ENCODE measurements around the gene KRT27.

The KRT27 gene

DNA sequence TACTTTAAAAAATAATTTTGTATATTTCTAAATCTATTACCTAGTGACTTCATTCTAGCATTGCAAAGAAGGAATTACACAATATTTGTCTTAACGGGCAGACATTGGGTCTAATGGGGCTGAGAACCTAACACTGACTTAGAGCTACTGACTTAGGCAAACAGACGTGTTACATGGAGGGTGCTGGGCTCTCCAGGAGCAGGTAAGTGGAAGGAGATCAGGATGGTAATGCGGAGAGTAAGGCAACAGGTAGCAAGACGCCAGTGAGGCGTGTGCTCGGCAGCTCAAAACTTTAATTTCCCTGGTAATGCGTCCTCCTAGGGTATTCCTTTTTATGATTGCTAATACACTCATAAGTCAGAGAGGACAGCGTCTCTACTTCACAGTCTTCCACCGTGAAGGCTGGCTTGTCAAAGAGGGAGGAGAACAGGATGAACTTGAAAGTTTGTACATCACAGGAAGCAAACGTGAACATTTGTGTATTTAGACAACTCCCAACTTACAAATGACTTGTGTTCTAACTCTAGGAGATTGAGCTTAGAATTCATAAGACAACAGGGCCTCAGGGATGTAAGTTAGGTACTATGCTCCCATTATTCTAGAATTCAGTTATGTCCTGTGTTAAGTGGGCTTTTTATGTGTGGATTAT lies 12.8 kb upstream of the KRT27 start:
- Mint-ChIP-seq H3K4me1 (no peaks in the 10 kb centered on the region), H3K4me3 (no peak overlapping the region), H3K27me3 (peaks cover 15% of the 10 kb centered on the region), H3K27ac (no peak overlapping the region), H3K36me3 (no peaks in the 10 kb centered on the region), H3K9me3 (no peaks in the 10 kb centered on the region)
- DNase-seq (ENCODE audit: low spot score in 2 of 2) (no peak), ATAC-seq (ENCODE audit: low read depth) (no peak)

GRCh38 chr17:40794466-40794865 lies 12.1 kb upstream of the KRT27 start:
- H3K4me1 Mint-ChIP-seq: no peaks in the 10 kb centered on the region
- H3K27ac Mint-ChIP-seq: no peak overlapping the region
- no peak for DNase-seq (ENCODE audit: low spot score in 2 of 2)
- no peaks in the 10 kb centered on the region for H3K9me3 Mint-ChIP-seq
- H3K36me3 Mint-ChIP-seq: no peaks in the 10 kb centered on the region
- H3K4me3 Mint-ChIP-seq: no peak overlapping the region
- ATAC-seq (ENCODE audit: low read depth): no peak
- peaks cover 15% of the 10 kb centered on the region for H3K27me3 Mint-ChIP-seq

DNA sequence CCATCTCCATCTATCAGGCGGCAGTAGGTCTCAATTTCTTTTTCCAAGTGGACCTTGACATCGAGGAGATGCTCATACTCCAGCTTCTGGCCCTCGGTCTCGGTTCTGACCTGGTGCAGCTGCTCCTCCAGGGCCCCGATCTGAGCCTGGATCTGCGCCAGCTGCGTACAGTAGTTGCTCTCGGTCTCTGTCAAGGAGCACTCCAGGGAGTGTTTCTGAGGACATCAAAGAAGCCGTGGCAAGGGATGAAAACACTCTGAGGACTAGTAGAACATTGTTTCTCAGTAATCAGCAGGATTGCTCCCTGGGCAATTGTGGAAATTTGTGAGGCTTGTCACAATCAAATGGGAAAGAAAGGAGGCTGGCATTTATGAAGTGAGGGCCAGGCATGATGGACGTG lies 11.5 kb upstream of the KRT27 start:
- Mint-ChIP-seq H3K27me3 (peaks cover 15% of the 10 kb centered on the region), H3K36me3 (no peaks in the 10 kb centered on the region), H3K4me1 (no peaks in the 10 kb centered on the region), H3K4me3 (no peak overlapping the region), H3K9me3 (no peaks in the 10 kb centered on the region), H3K27ac (no peak overlapping the region)
- ATAC-seq (ENCODE audit: low read depth) (no peak), DNase-seq (ENCODE audit: low spot score in 2 of 2) (no peak)

GRCh38 chr17:40791787-40792436 lies 9.6 kb upstream of the KRT27 start:
- H3K4me1 Mint-ChIP-seq: no peaks in the 10 kb centered on the region
- no peaks in the 10 kb centered on the region for H3K9me3 Mint-ChIP-seq
- H3K4me3 Mint-ChIP-seq: no peak overlapping the region
- H3K36me3 Mint-ChIP-seq: no peaks in the 10 kb centered on the region
- ATAC-seq (ENCODE audit: low read depth) (no peak), DNase-seq (ENCODE audit: low spot score in 2 of 2) (no peak)
- H3K27me3 Mint-ChIP-seq: peaks cover 15% of the 10 kb centered on the region
- H3K27ac Mint-ChIP-seq: no peak overlapping the region

DNA sequence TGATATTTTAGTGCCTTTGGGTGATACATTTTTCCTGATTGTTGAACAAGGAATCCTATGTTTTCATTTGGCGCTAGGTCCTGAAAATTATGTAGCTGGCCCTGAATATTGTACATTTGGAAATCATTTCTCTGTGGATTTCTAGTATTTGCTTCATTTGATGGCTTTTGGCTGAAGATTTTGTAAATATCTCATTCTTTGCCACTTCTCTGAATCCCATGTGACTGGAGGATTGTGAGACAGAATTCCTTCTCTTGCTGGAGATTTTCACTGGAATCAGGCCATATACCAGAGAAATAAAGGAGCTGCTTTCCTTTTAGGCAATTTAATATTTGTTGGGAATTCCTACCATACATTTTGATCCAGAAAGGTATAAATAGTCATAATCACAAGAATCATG lies 8.8 kb upstream of the KRT27 start:
- no peak overlapping the region for H3K4me3 Mint-ChIP-seq
- ATAC-seq (ENCODE audit: low read depth): no peak
- no peak for DNase-seq (ENCODE audit: low spot score in 2 of 2)
- H3K27me3 Mint-ChIP-seq: peaks cover 11% of the 10 kb centered on the region
- H3K4me1 Mint-ChIP-seq: no peaks in the 10 kb centered on the region
- no peak overlapping the region for H3K27ac Mint-ChIP-seq
- no peaks in the 10 kb centered on the region for H3K9me3 Mint-ChIP-seq
- no peaks in the 10 kb centered on the region for H3K36me3 Mint-ChIP-seq

DNA sequence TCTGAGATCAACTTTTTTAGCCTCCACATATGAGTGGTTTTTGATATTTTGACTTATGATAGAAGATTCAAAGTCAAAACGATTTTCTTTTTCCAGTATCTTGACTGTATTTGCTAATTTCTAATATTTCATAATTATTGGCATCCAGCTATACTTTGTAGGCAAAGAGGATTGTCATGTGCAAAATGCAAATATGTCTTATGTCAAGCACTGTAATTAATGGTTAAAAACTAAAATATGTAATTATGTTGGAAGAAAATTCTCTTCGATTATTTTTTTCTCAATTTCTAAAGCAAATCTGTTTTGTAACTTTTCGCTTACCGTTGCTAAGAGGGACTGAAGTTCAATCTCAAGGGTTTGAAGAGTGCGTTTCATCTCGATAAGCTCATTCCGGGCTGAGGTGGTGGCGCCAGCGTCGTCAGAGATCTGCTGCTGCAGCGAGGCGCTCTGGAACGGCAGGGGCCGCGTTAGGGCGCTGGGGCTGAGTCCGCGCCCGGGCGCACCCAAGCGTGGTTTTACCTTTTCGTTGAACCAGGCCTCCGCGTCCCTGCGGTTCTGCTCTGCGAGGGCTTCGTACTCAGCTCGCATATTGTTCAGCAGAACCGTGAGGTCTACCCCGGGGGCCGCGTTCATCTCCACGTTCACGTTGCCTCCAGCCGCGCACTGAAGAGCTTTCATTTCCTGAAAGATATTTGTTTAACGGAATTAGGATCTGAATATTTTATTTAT lies 3.0 kb downstream of the KRT27 start:
- H3K36me3 Mint-ChIP-seq: no peaks in the 10 kb centered on the region
- H3K4me1 Mint-ChIP-seq: no peaks in the 10 kb centered on the region
- peaks cover 18% of the 10 kb centered on the region for H3K27me3 Mint-ChIP-seq
- peak; percentile 29 for ATAC-seq (ENCODE audit: low read depth)
- no peak for DNase-seq (ENCODE audit: low spot score in 2 of 2)
- H3K27ac Mint-ChIP-seq: no peak overlapping the region
- H3K4me3 Mint-ChIP-seq: peak overlapping the region; percentile 25
- H3K9me3 Mint-ChIP-seq: no peaks in the 10 kb centered on the region

DNA sequence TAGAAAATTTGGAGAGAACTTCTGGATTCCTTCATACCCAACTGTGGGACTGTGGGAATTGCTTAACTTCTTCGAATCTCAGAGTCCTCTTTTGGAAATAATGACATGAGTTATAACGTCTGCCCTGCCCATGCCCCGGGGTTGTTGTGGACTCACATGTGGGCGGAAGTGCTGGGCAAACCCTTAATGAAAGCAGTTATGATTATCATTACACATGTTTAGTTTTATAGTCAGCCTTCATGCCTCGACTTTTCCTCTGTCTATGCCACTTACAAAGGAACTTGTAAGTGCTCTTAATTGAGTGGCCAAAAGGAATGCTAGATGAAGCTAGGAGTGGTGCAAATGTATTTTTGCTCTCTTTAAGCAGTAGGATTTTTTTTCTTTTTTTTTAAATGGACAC lies 3.9 kb downstream of the KRT27 start:
- H3K27ac Mint-ChIP-seq: no peak overlapping the region
- no peak for DNase-seq (ENCODE audit: low spot score in 2 of 2)

DNA sequence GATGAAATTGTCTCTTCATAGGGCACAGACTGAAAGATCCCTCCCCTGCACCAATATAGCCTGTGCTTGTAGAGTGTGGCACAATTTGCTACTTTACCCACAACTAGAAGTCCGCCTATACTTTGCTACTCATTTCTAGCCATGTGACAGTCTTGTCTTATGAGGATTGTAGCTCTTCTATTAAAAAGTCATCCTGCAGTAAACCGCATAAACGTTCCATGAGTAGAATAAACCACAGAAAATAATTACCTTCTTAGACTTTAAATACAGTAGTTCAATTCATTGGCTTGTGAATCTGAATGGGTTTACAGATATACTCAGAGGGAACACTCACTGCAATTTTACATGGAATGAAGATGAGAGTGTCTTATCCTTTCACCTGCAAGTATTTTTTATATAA lies 4.4 kb downstream of the KRT27 start:
- no peaks in the 10 kb centered on the region for H3K36me3 Mint-ChIP-seq
- no peaks in the 10 kb centered on the region for H3K9me3 Mint-ChIP-seq
- peaks cover 14% of the 10 kb centered on the region for H3K27me3 Mint-ChIP-seq
- no peaks in the 10 kb centered on the region for H3K4me1 Mint-ChIP-seq
- no peak overlapping the region for H3K4me3 Mint-ChIP-seq
- ATAC-seq (ENCODE audit: low read depth): no peak
- H3K27ac Mint-ChIP-seq: no peak overlapping the region
- DNase-seq (ENCODE audit: low spot score in 2 of 2): no peak

More for the DNA sequence above, 3.9 kb downstream of the KRT27 start:
- no peak overlapping the region for H3K4me3 Mint-ChIP-seq
- H3K9me3 Mint-ChIP-seq: no peaks in the 10 kb centered on the region
- ATAC-seq (ENCODE audit: low read depth): no peak
- peaks cover 18% of the 10 kb centered on the region for H3K27me3 Mint-ChIP-seq
- H3K36me3 Mint-ChIP-seq: no peaks in the 10 kb centered on the region
- no peaks in the 10 kb centered on the region for H3K4me1 Mint-ChIP-seq

DNA sequence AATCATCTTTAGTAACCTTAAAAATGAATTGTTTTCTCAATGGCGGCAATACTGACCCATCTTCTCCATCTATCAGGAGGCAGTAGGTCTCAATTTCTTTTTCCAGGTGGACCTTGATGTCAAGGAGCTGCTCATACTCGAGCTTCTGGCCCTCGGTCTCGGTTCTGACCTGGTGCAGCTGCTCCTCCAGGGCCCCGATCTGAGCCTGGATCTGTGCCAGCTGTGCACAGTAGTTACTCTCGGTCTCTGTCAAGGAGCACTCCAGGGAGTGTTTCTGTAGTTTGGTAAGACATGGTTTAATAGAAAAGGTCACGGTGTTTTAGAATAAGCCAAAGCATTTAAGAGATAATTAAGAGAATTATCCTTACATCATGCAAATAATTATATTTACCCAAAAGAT lies 4.9 kb downstream of the KRT27 start:
- no peaks in the 10 kb centered on the region for H3K4me1 Mint-ChIP-seq
- H3K4me3 Mint-ChIP-seq: no peak overlapping the region
- H3K9me3 Mint-ChIP-seq: no peaks in the 10 kb centered on the region
- ATAC-seq (ENCODE audit: low read depth) (no peak), DNase-seq (ENCODE audit: low spot score in 2 of 2) (no peak)
- no peak overlapping the region for H3K27ac Mint-ChIP-seq
- H3K36me3 Mint-ChIP-seq: no peaks in the 10 kb centered on the region
- H3K27me3 Mint-ChIP-seq: peaks cover 14% of the 10 kb centered on the region

GRCh38 chr17:40775945-40776344 lies 6.4 kb downstream of the KRT27 start:
- DNase-seq (ENCODE audit: low spot score in 2 of 2) (no peak), ATAC-seq (ENCODE audit: low read depth) (no peak)
- Mint-ChIP-seq H3K27ac (no peak overlapping the region), H3K27me3 (peaks cover 19% of the 10 kb centered on the region), H3K36me3 (no peaks in the 10 kb centered on the region), H3K4me1 (no peaks in the 10 kb centered on the region), H3K9me3 (no peaks in the 10 kb centered on the region), H3K4me3 (no peak overlapping the region)

DNA sequence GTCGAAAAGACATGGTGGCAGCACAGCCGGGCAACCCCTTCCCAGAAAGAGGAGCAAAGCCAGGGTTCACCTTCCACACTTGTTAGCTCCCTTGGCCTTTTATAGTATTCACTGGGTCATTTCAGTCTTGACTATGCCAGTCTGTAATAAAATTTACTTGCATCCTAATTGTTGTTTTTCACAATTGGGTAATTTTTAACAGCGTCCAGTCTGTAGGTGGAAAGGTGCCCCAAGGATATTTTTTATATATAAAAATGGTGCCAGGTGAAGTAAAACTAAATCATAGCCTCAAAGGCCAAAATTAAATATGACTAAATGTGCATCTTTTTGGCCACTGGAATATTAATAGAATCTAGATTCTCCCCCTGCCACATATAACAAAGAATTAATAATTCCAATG lies 10.2 kb downstream of the KRT27 start, which contains the start of gene KRT26:
TSS of gene KRT26 (minus strand) at position 101 of the 400 bp plus-strand sequence. CDS start at position 13, 88 bp downstream.
- no peaks in the 10 kb centered on the region for H3K9me3 Mint-ChIP-seq
- no peak for ATAC-seq (ENCODE audit: low read depth)
- no peak within 1 kb of the TSS for H3K27ac Mint-ChIP-seq
- H3K36me3 Mint-ChIP-seq: no peaks in the 10 kb centered on the region
- peaks cover 21% of the 10 kb centered on the region for H3K27me3 Mint-ChIP-seq
- no peaks in the 10 kb centered on the region for H3K4me1 Mint-ChIP-seq
- H3K4me3 Mint-ChIP-seq: no peak within 1 kb of the TSS
- no peak for DNase-seq (ENCODE audit: low spot score in 2 of 2)

DNA sequence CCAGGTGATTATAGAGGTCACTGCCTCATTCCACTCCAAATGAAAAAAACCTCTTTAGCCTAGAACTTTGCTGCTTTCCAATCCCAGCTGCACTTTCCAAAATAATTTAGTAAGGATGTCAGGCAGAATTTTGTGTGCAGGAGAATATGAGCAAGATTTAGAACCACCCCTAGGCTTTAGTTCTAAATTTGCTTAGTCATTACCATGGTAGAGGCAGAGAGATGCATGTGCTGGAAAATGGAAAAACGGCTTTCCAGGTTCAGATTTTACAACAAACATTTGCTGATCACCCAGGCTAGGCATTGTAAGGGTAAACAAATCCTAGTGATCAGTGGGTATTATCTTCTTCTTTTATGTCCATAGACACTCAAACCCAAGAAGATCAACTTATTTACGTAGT lies 16.7 kb downstream of the KRT27 start:
- Mint-ChIP-seq H3K4me1 (no peaks in the 10 kb centered on the region), H3K36me3 (no peaks in the 10 kb centered on the region), H3K4me3 (no peak overlapping the region), H3K27ac (no peak overlapping the region), H3K27me3 (peaks cover 14% of the 10 kb centered on the region), H3K9me3 (peaks cover 11% of the 10 kb centered on the region)
- ATAC-seq (ENCODE audit: low read depth): no peak
- DNase-seq (ENCODE audit: low spot score in 2 of 2): no peak

GRCh38 chr17:40763752-40764151 lies 18.6 kb downstream of the KRT27 start:
- DNase-seq (ENCODE audit: low spot score in 2 of 2) (no peak), ATAC-seq (ENCODE audit: low read depth) (no peak)
- Mint-ChIP-seq H3K4me1 (no peaks in the 10 kb centered on the region), H3K27me3 (peaks cover 16% of the 10 kb centered on the region), H3K27ac (no peak overlapping the region), H3K4me3 (no peak overlapping the region), H3K9me3 (peaks cover 20% of the 10 kb centered on the region), H3K36me3 (peaks cover 5% of the 10 kb centered on the region)

- peaks cover 10% of the 10 kb centered on the region for H3K36me3 Mint-ChIP-seq
- no peak overlapping the region for H3K4me3 Mint-ChIP-seq
- H3K9me3 Mint-ChIP-seq: peaks cover 33% of the 10 kb centered on the region
- no peak overlapping the region for H3K27ac Mint-ChIP-seq
- H3K4me1 Mint-ChIP-seq: no peaks in the 10 kb centered on the region
- DNase-seq (ENCODE audit: low spot score in 2 of 2) (no peak), ATAC-seq (ENCODE audit: low read depth) (no peak)
- H3K27me3 Mint-ChIP-seq: peaks cover 19% of the 10 kb centered on the region
These were observed 22.0 kb downstream of the KRT27 start for GRCh38 chr17:40760105-40761016.
